ENCODE results near the gene BAZ1B.
"Not testable (repeated sequence)": the region's sequence is repeated elsewhere in the genome, so short reads cannot be mapped to it uniquely, and the experiment has no call there.

BAZ1B gene, protein sequence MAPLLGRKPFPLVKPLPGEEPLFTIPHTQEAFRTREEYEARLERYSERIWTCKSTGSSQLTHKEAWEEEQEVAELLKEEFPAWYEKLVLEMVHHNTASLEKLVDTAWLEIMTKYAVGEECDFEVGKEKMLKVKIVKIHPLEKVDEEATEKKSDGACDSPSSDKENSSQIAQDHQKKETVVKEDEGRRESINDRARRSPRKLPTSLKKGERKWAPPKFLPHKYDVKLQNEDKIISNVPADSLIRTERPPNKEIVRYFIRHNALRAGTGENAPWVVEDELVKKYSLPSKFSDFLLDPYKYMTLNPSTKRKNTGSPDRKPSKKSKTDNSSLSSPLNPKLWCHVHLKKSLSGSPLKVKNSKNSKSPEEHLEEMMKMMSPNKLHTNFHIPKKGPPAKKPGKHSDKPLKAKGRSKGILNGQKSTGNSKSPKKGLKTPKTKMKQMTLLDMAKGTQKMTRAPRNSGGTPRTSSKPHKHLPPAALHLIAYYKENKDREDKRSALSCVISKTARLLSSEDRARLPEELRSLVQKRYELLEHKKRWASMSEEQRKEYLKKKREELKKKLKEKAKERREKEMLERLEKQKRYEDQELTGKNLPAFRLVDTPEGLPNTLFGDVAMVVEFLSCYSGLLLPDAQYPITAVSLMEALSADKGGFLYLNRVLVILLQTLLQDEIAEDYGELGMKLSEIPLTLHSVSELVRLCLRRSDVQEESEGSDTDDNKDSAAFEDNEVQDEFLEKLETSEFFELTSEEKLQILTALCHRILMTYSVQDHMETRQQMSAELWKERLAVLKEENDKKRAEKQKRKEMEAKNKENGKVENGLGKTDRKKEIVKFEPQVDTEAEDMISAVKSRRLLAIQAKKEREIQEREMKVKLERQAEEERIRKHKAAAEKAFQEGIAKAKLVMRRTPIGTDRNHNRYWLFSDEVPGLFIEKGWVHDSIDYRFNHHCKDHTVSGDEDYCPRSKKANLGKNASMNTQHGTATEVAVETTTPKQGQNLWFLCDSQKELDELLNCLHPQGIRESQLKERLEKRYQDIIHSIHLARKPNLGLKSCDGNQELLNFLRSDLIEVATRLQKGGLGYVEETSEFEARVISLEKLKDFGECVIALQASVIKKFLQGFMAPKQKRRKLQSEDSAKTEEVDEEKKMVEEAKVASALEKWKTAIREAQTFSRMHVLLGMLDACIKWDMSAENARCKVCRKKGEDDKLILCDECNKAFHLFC (N-terminal part only)

DNA sequence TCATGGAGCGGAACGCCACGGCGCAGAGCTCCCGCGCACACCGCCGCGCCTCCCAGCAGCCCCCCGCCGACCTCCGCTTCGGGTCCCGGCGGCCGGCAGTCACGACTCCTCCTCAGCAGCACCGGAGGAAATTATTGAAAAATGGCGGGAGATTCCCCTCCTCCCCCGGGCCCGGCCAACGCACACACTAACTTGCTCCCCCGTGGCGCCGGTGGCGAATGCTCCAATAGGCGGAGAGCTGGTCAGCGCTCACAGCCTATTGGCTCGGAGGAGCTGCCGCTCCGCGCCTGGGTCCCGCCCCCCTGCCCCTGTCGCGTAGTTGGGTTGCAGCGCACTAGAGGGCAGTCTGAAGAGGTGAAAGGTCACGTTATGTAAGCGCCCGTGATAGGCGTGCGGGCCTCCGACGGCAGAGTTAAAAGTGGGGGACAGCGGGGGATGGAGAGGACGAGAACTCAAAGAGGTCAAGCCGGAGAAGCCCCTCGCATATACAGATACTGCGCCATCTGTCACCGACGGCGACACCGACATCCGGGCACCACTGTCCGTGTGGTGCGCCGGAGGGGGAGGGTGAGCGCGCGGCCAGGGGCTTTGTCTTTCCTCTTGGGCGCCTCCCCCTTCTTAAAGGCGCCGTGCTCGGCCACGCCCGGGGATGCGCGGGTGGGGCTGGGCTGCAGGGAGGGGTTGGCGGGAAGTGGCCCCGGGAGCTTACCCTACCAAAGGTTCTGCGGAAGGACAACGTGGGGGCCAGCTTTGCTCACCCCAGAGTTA, at the start of gene BAZ1B:
Gene BAZ1B, minus strand, starts transcription at position 189 of the 768 bp plus-strand sequence. CDS start 360 bp downstream, outside the sequence.
- Histone ChIP-seq H3K36me3 (ENCODE audit: control insufficient read depth in 1 of 2, insufficient read depth in 2 of 2, low read length in 2 of 2) (peaks cover 0 to 3% of the 10 kb centered on the region in 2 donors), H3K9ac (ENCODE audit: low read depth in 1 of 2, low read length in 2 of 2) (peak within 1 kb of the TSS; percentile 61 to 88), H3K9me3 (ENCODE audit: control insufficient read depth in 1 of 2, low read length in 2 of 2) (no peaks in the 10 kb centered on the region), H3K27me3 (ENCODE audit: control insufficient read depth in 1 of 2, insufficient read depth in 2 of 2, low read length in 2 of 2) (no peaks in the 10 kb centered on the region), H3K4me3 (ENCODE audit: low read depth in 1 of 2, low read length in 2 of 2) (peak within 1 kb of the TSS; percentile 82 to 91), H3K27ac (ENCODE audit: low read depth, low read length) (peak within 1 kb of the TSS; percentile 92), H3K4me1 (ENCODE audit: control insufficient read depth in 1 of 2, insufficient read depth in 2 of 2, low read length in 2 of 2) (peaks cover 24 to 29% of the 10 kb centered on the region in 2 donors)

DNA sequence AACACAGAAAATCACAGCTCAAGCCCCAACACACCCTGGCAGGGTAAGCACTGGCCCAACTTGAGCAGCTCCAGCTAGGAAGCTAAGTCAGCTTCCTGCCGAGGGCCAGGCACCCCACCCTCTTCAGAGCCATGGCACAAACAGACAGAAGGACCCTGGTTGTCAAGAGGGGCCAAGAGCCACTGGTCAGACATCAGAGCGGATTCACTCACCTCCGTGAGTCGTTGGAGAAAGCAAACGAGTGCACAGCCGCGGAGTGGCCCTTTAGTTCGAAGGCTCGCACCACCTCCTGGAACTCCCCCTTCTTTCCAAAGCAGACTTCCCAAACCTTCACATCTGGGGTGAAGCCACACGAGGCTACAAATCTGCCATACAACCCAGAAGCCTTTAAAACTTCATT, 48.9 kb upstream of the BAZ1B start:
- H3K36me3 ChIP-seq (ENCODE audit: control insufficient read depth in 1 of 2, insufficient read depth in 2 of 2, low read length in 2 of 2): peaks cover 44 to 61% of the 10 kb centered on the region in 2 donors
- H3K9ac ChIP-seq (ENCODE audit: low read depth in 1 of 2, low read length in 2 of 2): no peak overlapping the region
- no peaks in the 10 kb centered on the region for H3K9me3 ChIP-seq (ENCODE audit: control insufficient read depth in 1 of 2, low read length in 2 of 2)
- peaks cover 0 to 9% of the 10 kb centered on the region in 2 donors for H3K4me1 ChIP-seq (ENCODE audit: control insufficient read depth in 1 of 2, insufficient read depth in 2 of 2, low read length in 2 of 2)
- no peaks in the 10 kb centered on the region for H3K27me3 ChIP-seq (ENCODE audit: control insufficient read depth in 1 of 2, insufficient read depth in 2 of 2, low read length in 2 of 2)
- H3K4me3 ChIP-seq (ENCODE audit: low read depth in 1 of 2, low read length in 2 of 2): no peak overlapping the region
- no peak overlapping the region for H3K27ac ChIP-seq (ENCODE audit: low read depth, low read length)

DNA sequence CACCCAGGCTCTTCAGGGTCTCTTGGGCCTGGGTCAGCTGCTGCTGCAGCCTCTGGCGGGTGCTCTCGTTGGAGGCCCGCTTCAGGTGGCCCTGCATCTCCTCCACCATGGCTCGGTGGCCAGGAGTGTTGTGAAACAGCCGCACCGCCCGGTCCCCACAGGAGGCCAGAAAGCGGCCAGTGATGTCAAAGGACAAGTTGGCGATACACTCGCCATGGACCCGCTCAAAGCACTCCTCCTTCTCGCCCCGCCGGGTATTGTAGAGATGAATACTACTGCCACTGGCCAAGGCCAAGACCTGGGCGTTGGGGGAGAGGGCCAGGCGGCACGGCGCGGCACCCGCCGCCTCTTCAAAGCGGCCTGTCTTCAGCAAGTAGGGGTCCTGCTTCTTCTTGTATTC, 48.4 kb upstream of the BAZ1B start:
- Histone ChIP-seq H3K9ac (ENCODE audit: low read depth in 1 of 2, low read length in 2 of 2) (no peak overlapping the region), H3K4me1 (ENCODE audit: control insufficient read depth in 1 of 2, insufficient read depth in 2 of 2, low read length in 2 of 2) (peaks cover 2 to 14% of the 10 kb centered on the region in 2 donors), H3K27me3 (ENCODE audit: control insufficient read depth in 1 of 2, insufficient read depth in 2 of 2, low read length in 2 of 2) (no peaks in the 10 kb centered on the region), H3K27ac (ENCODE audit: low read depth, low read length) (no peak overlapping the region), H3K36me3 (ENCODE audit: control insufficient read depth in 1 of 2, insufficient read depth in 2 of 2, low read length in 2 of 2) (peaks cover 44 to 61% of the 10 kb centered on the region in 2 donors), H3K9me3 (ENCODE audit: control insufficient read depth in 1 of 2, low read length in 2 of 2) (no peaks in the 10 kb centered on the region), H3K4me3 (ENCODE audit: low read depth in 1 of 2, low read length in 2 of 2) (no peak overlapping the region)

DNA sequence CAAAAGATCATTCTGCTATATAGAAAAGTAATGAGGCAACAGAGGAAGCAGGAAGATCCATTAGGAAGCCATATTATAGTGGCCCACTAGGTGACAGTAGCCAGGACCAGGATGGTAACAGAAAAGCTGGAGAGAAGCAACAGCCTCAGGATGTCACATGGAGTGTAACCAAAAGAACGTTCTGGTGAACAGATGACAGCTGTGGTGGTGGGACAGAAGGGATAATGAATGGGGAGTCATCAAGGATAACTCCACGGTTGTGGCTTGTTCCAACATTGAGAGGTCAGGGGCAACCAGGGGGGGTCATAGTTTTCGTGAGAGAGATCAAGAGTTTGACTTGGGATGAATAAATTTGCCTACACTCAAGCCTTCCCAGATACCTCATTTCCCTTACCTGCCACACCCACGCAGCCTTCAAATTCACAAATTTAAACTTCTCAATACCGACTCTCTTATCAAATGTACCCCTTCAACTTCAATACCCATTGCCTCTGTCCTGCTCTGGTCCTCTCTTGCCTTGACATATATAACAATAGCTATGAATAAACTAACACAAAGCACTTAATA, 47.0 kb upstream of the BAZ1B start:
- no peaks in the 10 kb centered on the region for H3K9me3 ChIP-seq (ENCODE audit: control insufficient read depth in 1 of 2, low read length in 2 of 2)
- peaks cover 5 to 14% of the 10 kb centered on the region in 2 donors for H3K4me1 ChIP-seq (ENCODE audit: control insufficient read depth in 1 of 2, insufficient read depth in 2 of 2, low read length in 2 of 2)
- no peaks in the 10 kb centered on the region for H3K27me3 ChIP-seq (ENCODE audit: control insufficient read depth in 1 of 2, insufficient read depth in 2 of 2, low read length in 2 of 2)
- H3K36me3 ChIP-seq (ENCODE audit: control insufficient read depth in 1 of 2, insufficient read depth in 2 of 2, low read length in 2 of 2): peaks cover 40 to 52% of the 10 kb centered on the region in 2 donors
- no peak overlapping the region for H3K9ac ChIP-seq (ENCODE audit: low read depth in 1 of 2, low read length in 2 of 2)
- no peak overlapping the region for H3K4me3 ChIP-seq (ENCODE audit: low read depth in 1 of 2, low read length in 2 of 2)
- H3K27ac ChIP-seq (ENCODE audit: low read depth, low read length): no peak overlapping the region

DNA sequence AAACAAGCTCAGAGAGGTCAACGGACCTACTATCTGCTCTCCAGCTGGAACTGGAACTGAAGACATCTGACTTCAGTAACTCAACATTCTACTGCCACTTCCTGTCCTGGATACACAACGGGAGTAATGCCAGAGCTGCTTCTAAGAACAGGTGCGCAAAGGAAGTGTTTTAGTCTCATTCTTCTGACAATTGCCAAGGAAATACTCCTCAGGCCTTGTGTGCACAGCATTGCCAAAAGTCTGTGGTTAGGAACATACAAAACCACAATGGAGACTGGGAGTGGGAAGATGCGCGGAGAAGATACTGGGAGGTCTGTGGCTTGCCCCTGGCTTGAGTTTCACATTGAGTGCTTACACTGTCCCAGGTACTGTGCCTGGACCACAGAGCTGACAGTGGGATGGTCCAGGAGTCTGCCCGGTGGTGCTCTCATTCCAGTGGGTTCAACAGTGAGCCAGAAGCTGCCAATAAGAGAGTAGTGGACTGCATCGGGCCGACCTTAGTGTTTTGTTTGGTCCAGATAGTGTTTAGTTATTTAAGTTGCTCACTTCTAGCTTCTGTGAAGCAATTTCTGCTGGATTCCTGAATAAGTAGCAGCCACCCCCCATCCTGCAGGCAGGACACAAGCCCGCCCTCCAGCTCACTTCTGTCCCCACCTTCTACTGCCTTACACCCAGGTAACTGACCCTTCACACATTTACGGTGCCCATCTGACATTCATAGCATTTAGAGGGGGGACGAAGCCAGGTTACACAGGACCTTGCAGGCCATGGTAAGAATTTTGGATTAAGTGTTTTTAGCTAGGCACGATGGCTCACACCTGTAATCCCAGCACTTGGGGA, 46.0 kb upstream of the BAZ1B start:
- Histone ChIP-seq H3K9ac (ENCODE audit: low read depth in 1 of 2, low read length in 2 of 2) (no peak overlapping the region), H3K9me3 (ENCODE audit: control insufficient read depth in 1 of 2, low read length in 2 of 2) (no peaks in the 10 kb centered on the region), H3K36me3 (ENCODE audit: control insufficient read depth in 1 of 2, insufficient read depth in 2 of 2, low read length in 2 of 2) (peaks cover 30 to 42% of the 10 kb centered on the region in 2 donors), H3K27me3 (ENCODE audit: control insufficient read depth in 1 of 2, insufficient read depth in 2 of 2, low read length in 2 of 2) (no peaks in the 10 kb centered on the region), H3K4me1 (ENCODE audit: control insufficient read depth in 1 of 2, insufficient read depth in 2 of 2, low read length in 2 of 2) (peaks cover 5 to 7% of the 10 kb centered on the region in 2 donors), H3K4me3 (ENCODE audit: low read depth in 1 of 2, low read length in 2 of 2) (no peak overlapping the region), H3K27ac (ENCODE audit: low read depth, low read length) (no peak overlapping the region)

DNA sequence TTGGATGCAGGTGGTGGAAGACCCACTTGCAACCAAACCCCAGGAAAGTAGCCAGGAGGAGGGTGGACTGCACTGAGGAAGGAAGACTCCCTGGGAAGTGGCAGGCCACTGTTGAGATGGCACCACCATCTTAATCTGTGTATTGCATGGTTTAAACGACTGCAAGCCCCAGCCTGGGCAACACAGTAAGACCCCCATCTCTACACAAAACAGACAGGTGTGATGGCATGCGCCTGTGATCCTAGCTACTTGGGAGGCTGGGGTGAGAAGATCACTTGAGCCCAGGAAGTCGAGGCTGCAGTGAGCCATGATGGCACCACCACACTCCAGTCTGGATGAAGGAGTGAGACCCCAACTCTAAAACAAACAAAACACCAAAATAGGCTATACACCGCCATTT, 45.0 kb upstream of the BAZ1B start:
- Histone ChIP-seq H3K27ac (ENCODE audit: low read depth, low read length) (no peak overlapping the region), H3K36me3 (ENCODE audit: control insufficient read depth in 1 of 2, insufficient read depth in 2 of 2, low read length in 2 of 2) (peaks cover 20 to 33% of the 10 kb centered on the region in 2 donors), H3K9ac (ENCODE audit: low read depth in 1 of 2, low read length in 2 of 2) (no peak overlapping the region), H3K4me1 (ENCODE audit: control insufficient read depth in 1 of 2, insufficient read depth in 2 of 2, low read length in 2 of 2) (peaks cover 5% of the 10 kb centered on the region in 2 donors), H3K9me3 (ENCODE audit: control insufficient read depth in 1 of 2, low read length in 2 of 2) (no peaks in the 10 kb centered on the region), H3K27me3 (ENCODE audit: control insufficient read depth in 1 of 2, insufficient read depth in 2 of 2, low read length in 2 of 2) (no peaks in the 10 kb centered on the region), H3K4me3 (ENCODE audit: low read depth in 1 of 2, low read length in 2 of 2) (no peak overlapping the region)

DNA sequence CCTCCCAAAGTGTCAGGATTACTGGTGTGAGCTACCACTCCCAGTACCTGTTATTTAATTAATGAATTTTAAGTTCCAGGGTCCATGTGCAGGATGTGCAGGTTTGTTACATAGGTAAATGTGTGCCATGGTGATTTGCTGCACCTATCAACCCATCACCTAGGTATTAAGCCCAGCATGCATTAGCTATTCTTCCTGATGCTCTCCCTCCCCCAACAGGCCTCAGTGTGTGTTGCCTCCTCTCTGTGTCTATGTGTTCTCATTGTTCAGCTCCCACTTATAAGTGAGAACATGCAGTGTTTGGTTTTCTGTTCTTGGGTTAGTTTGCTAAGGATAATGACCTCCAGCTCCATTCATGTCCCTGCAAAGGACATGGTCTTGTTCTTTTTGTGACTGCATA, 44.3 kb upstream of the BAZ1B start:
- not testable (repeated sequence) for H3K27ac ChIP-seq (ENCODE audit: low read depth, low read length); H3K4me1 ChIP-seq (ENCODE audit: control insufficient read depth in 1 of 2, insufficient read depth in 2 of 2, low read length in 2 of 2); H3K9me3 ChIP-seq (ENCODE audit: control insufficient read depth in 1 of 2, low read length in 2 of 2); H3K27me3 ChIP-seq (ENCODE audit: control insufficient read depth in 1 of 2, insufficient read depth in 2 of 2, low read length in 2 of 2)
- peaks cover 17 to 25% of the 10 kb centered on the region in 2 donors for H3K36me3 ChIP-seq (ENCODE audit: control insufficient read depth in 1 of 2, insufficient read depth in 2 of 2, low read length in 2 of 2)
- peak overlapping the region; percentile 82 to 86 for H3K4me3 ChIP-seq (ENCODE audit: low read depth in 1 of 2, low read length in 2 of 2)
- H3K9ac ChIP-seq (ENCODE audit: low read depth in 1 of 2, low read length in 2 of 2): peak overlapping the region; percentile 58 to 77

DNA sequence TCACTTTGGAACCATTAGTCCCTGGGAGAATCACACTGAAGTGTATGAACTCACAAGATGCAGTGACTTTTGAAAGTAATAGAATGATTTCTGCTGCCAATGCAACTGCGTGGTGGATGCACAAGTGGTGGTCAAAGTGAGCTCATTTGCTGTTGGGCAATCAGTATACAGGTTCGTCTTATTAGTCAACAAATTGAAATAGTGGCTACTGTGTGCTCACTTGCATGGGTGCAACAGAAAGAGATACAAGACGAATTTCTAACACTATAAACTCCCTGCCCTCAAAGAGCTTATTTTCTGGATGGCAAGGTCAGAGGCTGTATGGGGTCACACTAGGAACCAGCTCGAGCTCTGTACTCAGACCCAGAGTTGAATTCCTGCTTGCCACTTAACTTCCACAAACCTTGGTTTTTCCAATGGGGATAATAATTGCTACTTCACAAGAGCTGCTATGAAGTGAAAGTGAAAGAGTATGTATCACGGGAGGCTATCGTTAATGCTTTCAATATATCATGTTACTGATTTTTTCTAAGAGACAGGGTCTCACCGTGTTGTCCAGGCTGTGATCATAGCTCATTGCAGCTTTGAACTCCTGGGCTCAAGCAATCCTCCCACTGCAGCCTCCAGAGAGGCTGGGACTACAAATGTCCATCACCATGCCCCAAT, 43.7 kb upstream of the BAZ1B start:
- Histone ChIP-seq H3K4me1 (ENCODE audit: control insufficient read depth in 1 of 2, insufficient read depth in 2 of 2, low read length in 2 of 2) (peaks cover 5% of the 10 kb centered on the region in 2 donors), H3K27ac (ENCODE audit: low read depth, low read length) (no peak overlapping the region), H3K9ac (ENCODE audit: low read depth in 1 of 2, low read length in 2 of 2) (peak overlapping the region; percentile 58 to 77), H3K27me3 (ENCODE audit: control insufficient read depth in 1 of 2, insufficient read depth in 2 of 2, low read length in 2 of 2) (no peaks in the 10 kb centered on the region), H3K36me3 (ENCODE audit: control insufficient read depth in 1 of 2, insufficient read depth in 2 of 2, low read length in 2 of 2) (peaks cover 11 to 19% of the 10 kb centered on the region in 2 donors), H3K4me3 (ENCODE audit: low read depth in 1 of 2, low read length in 2 of 2) (peak overlapping the region; percentile 82 to 86), H3K9me3 (ENCODE audit: control insufficient read depth in 1 of 2, low read length in 2 of 2) (no peaks in the 10 kb centered on the region)
